ACC112 (cell line): ENCODE results near the gene FKBP3.

ENCODE experiments used
- H2AFZ ChIP-seq: fragments of 200-600 bp; sonication (generic); one replicate; pipeline ENCODE4 v1.6.0; 2017; ENCODE audit warnings: antibody characterized with exemption, low read length; ENCODE audit not compliant: unreplicated experiment
- H3K27ac ChIP-seq: fragments of 200-600 bp; sonication (generic); 2 replicates; pipeline ENCODE4 v1.5.1; 2014; ENCODE audit warnings: low read depth, mild to moderate bottlenecking, antibody characterized with exemption, low read length, moderate library complexity
- H3K27me3 ChIP-seq: fragments of 200-600 bp; sonication (generic); 2 replicates; pipeline ENCODE4 v1.6.1; 2014; ENCODE audit warnings: mild to moderate bottlenecking, antibody characterized with exemption, low read length, moderate library complexity, mixed read lengths; ENCODE audit not compliant: insufficient read depth
- H3K36me3 ChIP-seq: fragments of 200-600 bp; sonication (generic); 2 replicates; pipeline ENCODE4 v1.6.1; 2016; ENCODE audit warnings: mild to moderate bottlenecking, antibody characterized with exemption, low read length, moderate library complexity, mixed read lengths; ENCODE audit not compliant: insufficient read depth
- H3K4me1 ChIP-seq: fragments of 200-600 bp; sonication (generic); one replicate; pipeline ENCODE4 v1.6.1; 2016; ENCODE audit warnings: low read length, mixed read lengths; ENCODE audit not compliant: insufficient read depth, unreplicated experiment, control insufficient read depth
- H3K4me3 ChIP-seq: fragments of 200-600 bp; sonication (generic); 2 replicates; pipeline ENCODE4 v1.5.1; 2014; ENCODE audit warnings: mild to moderate bottlenecking, low read depth, low read length
- H3K79me2 ChIP-seq: fragments of 200-600 bp; sonication (generic); one replicate; pipeline ENCODE4 v1.6.0; 2016; ENCODE audit warnings: low read length; ENCODE audit not compliant: control insufficient read depth, unreplicated experiment, insufficient read depth

Gene FKBP3

DNA sequence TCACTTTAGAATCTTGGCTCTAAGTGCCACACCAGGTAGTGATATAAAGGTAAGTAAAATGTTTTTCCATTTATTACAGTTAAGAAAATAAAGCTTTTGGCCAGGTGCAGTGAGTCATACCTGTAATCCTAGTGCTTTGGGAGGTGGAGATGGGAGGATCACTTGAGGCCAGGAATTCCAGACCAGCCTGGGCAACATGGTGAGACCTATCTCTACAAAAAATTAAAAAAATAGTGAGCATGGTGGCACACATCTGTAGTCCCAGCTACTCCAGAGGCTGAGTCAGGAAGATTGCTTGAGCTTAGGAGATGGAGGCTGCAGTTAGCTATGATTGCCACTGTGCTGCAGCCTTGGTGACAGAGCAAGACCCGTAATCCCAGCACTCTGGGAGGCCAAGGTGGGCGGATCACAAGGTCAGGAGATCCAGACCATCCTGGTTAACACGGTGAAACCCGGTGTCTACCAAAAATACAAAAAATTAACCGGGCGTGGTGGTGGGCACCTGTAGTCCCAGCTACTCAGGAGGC, 6.4 kb upstream of the FKBP3 start:
- peaks cover 9% of the 10 kb centered on the region for H3K4me1 ChIP-seq
- no peak overlapping the region for H3K27ac ChIP-seq
- peaks cover 61% of the 10 kb centered on the region for H3K79me2 ChIP-seq
- H2AFZ ChIP-seq: no peak overlapping the region
- no peak overlapping the region for H3K4me3 ChIP-seq
- no peaks in the 10 kb centered on the region for H3K36me3 ChIP-seq
- H3K27me3 ChIP-seq: no peaks in the 10 kb centered on the region

DNA sequence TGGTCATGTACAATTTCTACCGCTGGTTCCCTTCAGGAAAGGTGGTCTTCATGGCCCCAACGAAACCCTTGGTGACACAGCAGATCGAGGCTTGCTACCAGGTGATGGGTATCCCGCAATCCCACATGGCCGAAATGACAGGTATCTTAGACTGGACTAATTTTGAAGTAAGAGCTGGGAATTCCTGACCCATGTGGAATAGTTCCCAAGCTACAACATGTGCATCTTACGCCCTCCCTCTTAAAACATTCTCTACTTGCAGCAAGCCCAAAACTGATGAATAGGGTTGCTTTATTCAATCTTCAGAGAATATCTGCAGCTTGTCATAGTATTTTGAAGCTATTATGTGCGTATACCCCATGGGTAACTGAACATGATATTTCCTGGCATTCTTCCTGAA, 2.1 kb upstream of the FKBP3 start:
- H3K4me1 ChIP-seq: peaks cover 9% of the 10 kb centered on the region
- no peaks in the 10 kb centered on the region for H3K36me3 ChIP-seq
- peak overlapping the region; percentile 92 for H3K4me3 ChIP-seq
- H2AFZ ChIP-seq: peak overlapping the region; percentile 66
- H3K27ac ChIP-seq: 0 out of 2 replicates have a peak overlapping the region, but pooled peaks have one; percentile 7
- peaks cover 72% of the 10 kb centered on the region for H3K79me2 ChIP-seq
- no peaks in the 10 kb centered on the region for H3K27me3 ChIP-seq

DNA sequence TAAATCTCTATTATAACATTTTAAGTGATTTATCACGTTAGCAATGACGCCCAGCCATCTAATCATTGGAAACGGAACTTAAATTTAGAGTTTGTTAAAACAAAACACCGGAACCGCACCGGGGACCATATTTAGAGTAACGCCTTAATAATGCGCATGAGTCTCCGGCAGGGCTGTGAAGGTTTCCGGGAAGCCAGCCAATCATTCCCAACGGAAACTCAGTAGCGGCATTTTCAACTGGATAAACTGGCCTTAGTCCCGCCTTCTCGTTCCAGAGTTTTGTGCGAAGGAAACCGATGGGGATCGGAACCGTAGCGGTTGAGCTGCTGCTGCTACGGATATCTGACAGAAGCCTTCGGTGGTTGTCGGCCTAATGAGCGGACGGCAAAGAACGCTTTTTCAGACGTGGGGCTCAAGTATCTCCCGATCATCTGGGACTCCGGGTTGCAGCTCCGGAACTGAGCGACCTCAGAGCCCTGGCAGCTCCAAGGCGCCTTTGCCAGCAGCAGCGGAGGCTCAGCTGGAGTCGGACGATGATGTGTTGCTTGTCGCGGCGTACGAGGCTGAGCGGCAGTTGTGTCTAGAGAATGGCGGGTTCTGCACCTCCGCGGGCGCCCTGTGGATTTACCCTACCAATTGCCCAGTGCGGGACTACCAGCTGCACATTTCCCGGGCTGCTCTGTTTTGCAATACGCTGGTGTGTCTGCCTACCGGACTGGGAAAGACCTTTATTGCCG, 1.5 kb upstream of the FKBP3 start, which contains the start of gene FANCM:
TSS of gene FANCM (plus strand) at position 272 of the 737 bp plus-strand sequence. CDS start at position 374, 102 bp downstream.
- peaks cover 73% of the 10 kb centered on the region for H3K79me2 ChIP-seq
- H2AFZ ChIP-seq: peak within 1 kb of the TSS; percentile 96
- H3K4me3 ChIP-seq: peak within 1 kb of the TSS; percentile 92
- no peaks in the 10 kb centered on the region for H3K36me3 ChIP-seq
- H3K27ac ChIP-seq: peak within 1 kb of the TSS; percentile 66
- peaks cover 11% of the 10 kb centered on the region for H3K4me1 ChIP-seq
- H3K27me3 ChIP-seq: no peaks in the 10 kb centered on the region

DNA sequence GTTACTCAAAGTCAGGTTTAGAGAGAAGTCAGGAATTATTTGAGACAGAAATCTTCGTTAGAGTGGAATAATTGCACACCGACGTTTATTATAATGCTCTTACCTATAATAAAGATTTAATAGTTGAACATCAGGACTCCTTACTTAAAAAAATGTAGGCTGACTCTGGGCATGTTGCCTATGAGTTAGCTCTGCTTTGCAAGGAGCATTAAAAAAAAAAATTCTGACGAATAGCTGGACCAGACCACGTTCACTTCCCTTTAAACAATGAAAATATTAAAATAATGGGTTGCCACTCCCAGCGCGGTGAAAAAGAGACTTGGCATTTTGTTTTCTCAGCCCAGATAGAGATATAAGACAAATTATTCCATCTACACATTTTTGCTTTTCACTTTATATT, 875 bp upstream of the FKBP3 start:
- Histone ChIP-seq H3K4me1 (peaks cover 16% of the 10 kb centered on the region), H3K27ac (peak overlapping the region; percentile 66), H3K36me3 (no peaks in the 10 kb centered on the region), H3K27me3 (no peaks in the 10 kb centered on the region), H2AFZ (peak overlapping the region; percentile 96), H3K79me2 (peaks cover 72% of the 10 kb centered on the region), H3K4me3 (peak overlapping the region; percentile 92)

DNA sequence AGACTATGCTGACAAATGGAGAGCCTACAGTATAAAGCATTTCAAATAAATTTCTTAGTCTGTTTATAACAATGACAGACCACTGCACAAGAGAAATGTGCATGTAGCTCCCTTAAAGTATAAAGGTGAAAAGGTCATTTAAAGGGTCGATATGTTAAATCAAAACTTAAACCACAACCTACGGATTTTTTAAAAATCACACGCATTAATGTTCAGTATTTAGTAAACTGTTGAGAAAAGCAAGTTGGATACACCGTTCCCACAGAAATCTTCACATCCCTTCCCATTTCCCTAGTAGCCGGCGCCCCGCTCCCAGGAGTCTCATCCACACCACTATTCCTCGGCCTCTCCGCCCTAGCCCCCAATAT, 614 bp downstream of the FKBP3 start:
- Histone ChIP-seq H3K79me2 (peaks cover 61% of the 10 kb centered on the region), H3K4me3 (peak overlapping the region; percentile 92), H3K27me3 (no peaks in the 10 kb centered on the region), H3K27ac (peak overlapping the region; percentile 55), H3K4me1 (peaks cover 19% of the 10 kb centered on the region), H2AFZ (peak overlapping the region; percentile 83), H3K36me3 (no peaks in the 10 kb centered on the region; the same call in 1 of the 2 replicates)

DNA sequence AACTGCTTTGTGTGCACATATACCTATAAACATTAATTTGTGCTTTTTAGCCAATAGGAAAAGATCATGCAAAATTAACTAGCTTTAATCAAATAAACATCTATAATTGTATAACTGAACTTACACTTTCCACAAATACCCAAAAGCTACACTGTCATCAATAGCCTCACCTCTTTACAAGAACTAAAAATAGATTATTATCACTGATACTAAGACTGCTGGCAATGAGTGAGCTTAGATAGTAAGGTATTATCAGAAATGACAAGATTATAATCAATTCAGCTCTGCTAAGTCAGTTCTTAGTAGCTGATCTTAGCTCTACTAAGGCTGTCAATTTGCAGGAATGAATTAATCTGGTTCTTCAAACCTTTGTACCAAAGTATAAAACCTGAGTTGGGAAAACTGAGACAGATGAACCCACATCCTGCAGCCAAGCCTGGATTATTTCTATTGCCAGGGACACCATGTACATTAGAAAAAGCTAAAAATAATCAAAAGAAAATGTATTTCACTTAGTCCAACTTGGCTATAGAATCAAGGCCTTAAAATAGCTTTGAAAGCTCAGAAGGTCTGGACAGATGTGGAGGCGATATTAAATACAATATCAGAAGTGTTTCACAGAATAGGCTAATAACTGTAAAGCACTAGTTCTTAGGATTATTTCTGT, 5.2 kb downstream of the FKBP3 start:
- Histone ChIP-seq H3K36me3 (peaks cover 12% of the 10 kb centered on the region), H2AFZ (no peak overlapping the region), H3K27me3 (no peaks in the 10 kb centered on the region), H3K4me3 (no peak overlapping the region), H3K4me1 (peaks cover 12% of the 10 kb centered on the region), H3K79me2 (peaks cover 46% of the 10 kb centered on the region), H3K27ac (no peak overlapping the region)

DNA sequence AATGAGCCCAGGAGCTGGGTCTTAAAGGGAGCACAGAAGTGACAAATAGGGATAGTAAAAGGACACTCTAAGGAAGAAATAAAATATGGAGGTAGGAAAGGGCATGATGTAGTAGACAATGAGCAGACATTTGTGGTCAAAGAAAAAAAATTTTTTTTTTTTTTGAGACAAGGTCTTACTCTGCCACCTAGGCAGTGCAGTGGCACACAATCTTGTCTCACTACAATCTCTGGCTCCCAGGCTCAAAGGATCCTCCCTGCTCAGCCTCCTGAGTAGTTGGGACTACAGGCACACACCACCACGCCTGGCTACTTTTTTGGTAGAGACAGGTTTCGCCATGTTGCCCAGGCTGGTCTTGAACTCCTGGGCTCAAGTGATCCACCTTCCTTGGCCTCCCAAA, 8.5 kb downstream of the FKBP3 start:
- no peaks in the 10 kb centered on the region for H3K27me3 ChIP-seq
- H3K27ac ChIP-seq: no peak overlapping the region
- H3K4me3 ChIP-seq: no peak overlapping the region
- peaks cover 18% of the 10 kb centered on the region for H3K79me2 ChIP-seq
- peaks cover 25% of the 10 kb centered on the region for H3K36me3 ChIP-seq
- peaks cover 9% of the 10 kb centered on the region for H3K4me1 ChIP-seq
- H2AFZ ChIP-seq: no peak overlapping the region

DNA sequence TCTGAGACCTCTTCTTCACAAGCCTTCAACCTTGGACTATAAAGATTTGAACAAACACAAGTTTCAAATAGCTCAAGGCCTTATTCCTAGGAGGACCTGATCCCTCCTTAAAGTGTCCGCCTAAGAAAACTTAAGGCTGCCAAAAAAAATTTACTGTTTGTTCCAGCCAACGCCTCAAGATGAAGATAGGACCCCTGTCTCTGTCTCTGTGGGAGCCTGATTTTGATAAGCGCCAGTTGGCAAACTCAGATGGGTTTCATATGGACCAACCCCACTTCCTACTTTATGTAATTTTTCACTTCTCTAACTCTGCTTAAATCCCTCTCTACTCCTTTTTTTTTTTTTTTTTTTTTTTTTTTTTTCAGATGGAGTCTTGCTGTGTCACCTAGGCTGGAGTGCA, 11.0 kb downstream of the FKBP3 start:
- H3K27me3 ChIP-seq: no peaks in the 10 kb centered on the region
- peaks cover 9% of the 10 kb centered on the region for H3K79me2 ChIP-seq
- no peak overlapping the region for H3K4me3 ChIP-seq
- H3K36me3 ChIP-seq: peaks cover 38% of the 10 kb centered on the region
- no peaks in the 10 kb centered on the region for H3K4me1 ChIP-seq
- H2AFZ ChIP-seq: no peak overlapping the region
- H3K27ac ChIP-seq: no peak overlapping the region

DNA sequence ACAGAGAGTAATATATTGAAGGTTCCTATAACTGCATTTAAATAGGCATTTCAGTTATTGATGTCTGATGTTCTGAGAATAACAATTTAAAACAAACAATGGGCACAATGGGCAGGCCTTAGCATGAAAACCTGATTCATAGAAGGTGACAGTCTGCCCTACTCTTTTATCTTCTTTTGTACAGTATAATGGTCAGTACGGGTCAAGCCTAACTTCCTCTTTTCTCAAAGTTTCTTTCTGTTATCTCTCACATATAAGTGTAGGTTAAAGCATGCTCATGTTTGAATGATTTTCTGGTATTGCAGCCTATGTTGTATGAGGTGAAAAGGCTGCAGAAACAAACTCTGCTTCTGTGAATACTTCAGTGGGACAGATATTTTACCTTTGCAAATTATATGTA, 14.2 kb downstream of the FKBP3 start:
- no peak overlapping the region for H2AFZ ChIP-seq
- H3K4me3 ChIP-seq: no peak overlapping the region
- H3K79me2 ChIP-seq: peaks cover 5% of the 10 kb centered on the region
- H3K27me3 ChIP-seq: no peaks in the 10 kb centered on the region
- no peak overlapping the region for H3K27ac ChIP-seq
- H3K4me1 ChIP-seq: no peaks in the 10 kb centered on the region
- H3K36me3 ChIP-seq: peaks cover 48% of the 10 kb centered on the region

DNA sequence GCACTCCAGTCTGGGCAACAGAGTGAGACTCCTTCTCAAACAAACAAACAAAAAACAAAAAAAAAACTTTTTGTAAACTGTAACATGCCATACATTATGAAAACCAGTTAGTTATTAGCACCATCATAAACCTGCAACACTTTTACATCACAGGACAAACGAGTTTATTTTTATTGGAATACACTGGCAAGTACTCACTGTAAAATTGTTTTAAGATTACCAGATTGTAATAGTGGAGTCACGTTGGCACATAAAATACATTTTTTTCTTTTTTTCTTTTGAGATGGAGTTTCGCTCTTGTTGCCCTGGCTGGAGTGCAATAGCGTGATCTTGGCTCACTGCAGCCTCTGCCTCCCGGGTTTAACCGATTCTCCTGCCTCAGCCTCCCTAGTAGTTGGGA, 15.7 kb downstream of the FKBP3 start:
- H2AFZ ChIP-seq: no peak overlapping the region
- peaks cover 56% of the 10 kb centered on the region for H3K36me3 ChIP-seq
- H3K27ac ChIP-seq: no peak overlapping the region
- H3K4me3 ChIP-seq: no peak overlapping the region
- peaks cover under 1% of the 10 kb centered on the region for H3K4me1 ChIP-seq
- H3K27me3 ChIP-seq: no peaks in the 10 kb centered on the region
- H3K79me2 ChIP-seq: peaks cover 5% of the 10 kb centered on the region

DNA sequence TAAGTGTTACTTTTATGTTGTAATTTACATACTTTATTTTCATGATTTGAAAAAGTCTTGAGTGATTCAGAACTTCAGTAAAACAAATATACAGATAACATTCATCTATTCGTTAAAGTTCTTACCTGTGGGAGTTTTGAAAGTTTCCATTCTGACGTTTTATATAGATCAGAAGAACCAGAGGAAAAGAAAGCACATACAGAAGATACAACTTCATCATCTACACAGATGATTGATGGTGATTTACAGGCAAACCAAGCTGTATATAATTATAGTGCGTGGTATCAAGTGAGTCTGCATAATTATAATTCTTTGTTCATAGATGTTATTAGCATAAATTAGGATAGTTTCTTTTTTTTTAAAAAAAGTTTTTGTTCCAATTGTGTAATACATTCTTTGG, 20.0 kb downstream of the FKBP3 start:
- Histone ChIP-seq H3K4me3 (no peak overlapping the region), H3K4me1 (peaks cover 5% of the 10 kb centered on the region), H3K79me2 (peaks cover 5% of the 10 kb centered on the region), H3K36me3 (peaks cover 68% of the 10 kb centered on the region), H3K27me3 (no peaks in the 10 kb centered on the region), H3K27ac (no peak overlapping the region), H2AFZ (no peak overlapping the region)
